Stimulated activated CD8-positive, alpha-beta memory T cell treated with anti-CD3 and anti-CD28 coated beads, Interleukin-4, amount 100 ng/mL, for 24 hours (primary cell): ENCODE measurements around the gene HSCB.
"Not testable (repeated sequence)": the region's sequence is repeated elsewhere in the genome, so short reads cannot be mapped to it uniquely, and the experiment has no call there.

Experiments
- DNase-seq: peaks from one replicate; pipeline ENCODE4 v3.0.0-alpha.2; 2020; ENCODE audit warnings: low read depth

Gene HSCB

GRCh38 chr22:28741200-28741784 is 547 bp upstream of the HSCB start:
- DNase-seq, result no peak

GRCh38 chr22:28742562-28742962 is 723 bp downstream of the HSCB start:
- DNase-seq, result no peak

- no peak for DNase-seq
Measured at GRCh38 chr22:28743852-28744251, 2.0 kb downstream of the HSCB start.

- no peak for DNase-seq
Measured at GRCh38 chr22:28750471-28750881, 8.6 kb downstream of the HSCB start.

GRCh38 chr22:28754512-28754911 is 12.7 kb downstream of the HSCB start:
- not testable (repeated sequence) for DNase-seq

GRCh38 chr22:28759861-28760560 is 18.2 kb downstream of the HSCB start:
- no peak for DNase-seq

- no peak for DNase-seq
Measured at GRCh38 chr22:28761449-28761755, 19.6 kb downstream of the HSCB start.

- not testable (repeated sequence) for DNase-seq
Measured at GRCh38 chr22:28762000-28762399, 20.2 kb downstream of the HSCB start.

GRCh38 chr22:28766628-28767027 is 24.8 kb downstream of the HSCB start:
- DNase-seq, result no peak

GRCh38 chr22:28768701-28769393 is 27.0 kb downstream of the HSCB start:
- no peak for DNase-seq

- DNase-seq, result no peak
Measured at GRCh38 chr22:28769394-28770085, 27.7 kb downstream of the HSCB start.

GRCh38 chr22:28771195-28771791 is 29.5 kb downstream of the HSCB start:
- DNase-seq, result no peak

GRCh38 chr22:28772633-28773460 is 31.0 kb downstream of the HSCB start, which contains the start of gene CCDC117:
Gene CCDC117 (plus strand): TSS chr22:28772695. CDS start chr22:28772850, 155 bp downstream.
- peak; percentile 89 for DNase-seq

- DNase-seq, result no peak
Measured at GRCh38 chr22:28773461-28773867, 31.6 kb downstream of the HSCB start.

- no peak for DNase-seq
Measured at GRCh38 chr22:28774378-28774777, 32.5 kb downstream of the HSCB start.

- no peak for DNase-seq
Measured at GRCh38 chr22:28779833-28780232, 38.0 kb downstream of the HSCB start.

GRCh38 chr22:28780296-28780695 is 38.5 kb downstream of the HSCB start:
- DNase-seq, result no peak

GRCh38 chr22:28783786-28784671 is 42.2 kb downstream of the HSCB start:
- DNase-seq, result no peak

GRCh38 chr22:28788601-28789000 is 46.8 kb downstream of the HSCB start:
- DNase-seq, result no peak

GRCh38 chr22:28791124-28791523 is 49.3 kb downstream of the HSCB start:
- DNase-seq, result no peak
